ENCODE results near the gene RIMS4.
A peak's percentile ranks its signal among the peaks of the same experiment; 100 is the strongest.

RIMS4 gene

GRCh38 chr20:44834693-44835092 is 24.3 kb upstream of the RIMS4 start:
- DNase-seq (ENCODE audit: low spot score) = no peak
- POLR2A ChIA-PET (ENCODE audit: low non-redundant PET) = no interaction called here
- CTCF ChIA-PET = no interaction called here
- no peak for TF ChIP-seq CTCF (conservative IDR thresholded peaks at IDR 0.05; ENCODE audit: low read depth)
- no peak overlapping the region for H3K27ac ChIP-seq

- POLR2A ChIA-PET (ENCODE audit: low non-redundant PET) = no interaction called here
- TF ChIP-seq CTCF (conservative IDR thresholded peaks at IDR 0.05; ENCODE audit: low read depth) = no peak
- CTCF ChIA-PET = interaction anchor here (0.6 kb wide), 1 partner anchor 64 kb away, joined by 3 read pairs; no protein-coding TSS in a partner anchor
- H3K27ac ChIP-seq = no peak overlapping the region
- DNase-seq (ENCODE audit: low spot score) = no peak
Measured at GRCh38 chr20:44833437-44833836, 23.1 kb upstream of the RIMS4 start.

GRCh38 chr20:44832724-44833123 is 22.4 kb upstream of the RIMS4 start:
- peak; percentile 54 for DNase-seq (ENCODE audit: low spot score)
- POLR2A ChIA-PET (ENCODE audit: low non-redundant PET) = no interaction called here
- no peak for TF ChIP-seq CTCF (conservative IDR thresholded peaks at IDR 0.05; ENCODE audit: low read depth)
- CTCF ChIA-PET = interaction anchor here (0.6 kb wide), 2 partner anchors 63 to 216 kb away, joined by 3 read pairs; no protein-coding TSS in a partner anchor
- no peak overlapping the region for H3K27ac ChIP-seq

GRCh38 chr20:44830995-44831394 is 20.6 kb upstream of the RIMS4 start:
- no peak overlapping the region for H3K27ac ChIP-seq
- no peak for TF ChIP-seq CTCF (conservative IDR thresholded peaks at IDR 0.05; ENCODE audit: low read depth)
- no peak for DNase-seq (ENCODE audit: low spot score)
- ChIA-PET CTCF (interaction anchor here (0.6 kb wide), 3 partner anchors 46 to 590 kb away, joined by 3 to 9 read pairs (median 3); no protein-coding TSS in a partner anchor), POLR2A (ENCODE audit: low non-redundant PET) (no interaction called here)

GRCh38 chr20:44830523-44830922 is 20.2 kb upstream of the RIMS4 start:
- CTCF ChIA-PET = interaction anchor here (0.6 kb wide), 1 partner anchor 45 kb away, joined by 9 read pairs; no protein-coding TSS in a partner anchor

GRCh38 chr20:44829688-44830087 is 19.3 kb upstream of the RIMS4 start:
- TF ChIP-seq CTCF (conservative IDR thresholded peaks at IDR 0.05; ENCODE audit: low read depth) = no peak
- ChIA-PET POLR2A (ENCODE audit: low non-redundant PET) (no interaction called here), CTCF (no interaction called here)
- no peak for DNase-seq (ENCODE audit: low spot score)
- H3K27ac ChIP-seq = no peak overlapping the region

More at GRCh38 chr20:44830523-44830922, 20.2 kb upstream of the RIMS4 start:
- no peak for DNase-seq (ENCODE audit: low spot score)
- no peak overlapping the region for H3K27ac ChIP-seq
- POLR2A ChIA-PET (ENCODE audit: low non-redundant PET) = no interaction called here
- no peak for TF ChIP-seq CTCF (conservative IDR thresholded peaks at IDR 0.05; ENCODE audit: low read depth)

GRCh38 chr20:44828640-44829039 is 18.3 kb upstream of the RIMS4 start:
- DNase-seq (ENCODE audit: low spot score) = no peak
- ChIA-PET POLR2A (ENCODE audit: low non-redundant PET) (no interaction called here), CTCF (no interaction called here)
- TF ChIP-seq CTCF (conservative IDR thresholded peaks at IDR 0.05; ENCODE audit: low read depth) = no peak
- H3K27ac ChIP-seq = no peak overlapping the region

Measured in RWPE1 (cell line).